HG03575 (cell line): ENCODE results near the gene TMEM139.

Source experiments
- ATAC-seq: cut with Tn5 transposase; IDR thresholded peaks from one replicate; pipeline ENCODE4 v1.9.1; 2021; ENCODE audit not compliant: unreplicated experiment, insufficient number of reproducible peaks, low FRiP score; ENCODE audit errors: extremely low read depth

TMEM139 gene

DNA sequence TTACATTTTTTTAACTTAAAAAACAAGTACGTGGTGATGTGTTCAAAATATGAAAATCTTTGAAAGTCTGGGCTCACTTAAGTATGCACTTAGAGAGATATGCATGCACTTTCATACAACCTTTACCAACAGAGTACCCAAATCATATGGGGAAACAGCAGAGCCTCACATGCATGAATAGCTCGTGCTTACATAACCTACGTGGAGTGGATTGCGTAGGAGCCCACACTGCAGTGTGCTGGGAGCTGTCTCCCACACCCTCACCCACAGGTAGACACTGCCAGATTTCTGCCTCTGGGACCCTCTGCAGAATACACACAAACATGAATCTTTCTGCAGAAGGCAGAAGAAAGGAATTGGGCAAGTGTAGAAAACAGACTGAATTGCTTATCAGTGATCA, 31.7 kb downstream of the TMEM139 start:
- no peak for ATAC-seq

DNA sequence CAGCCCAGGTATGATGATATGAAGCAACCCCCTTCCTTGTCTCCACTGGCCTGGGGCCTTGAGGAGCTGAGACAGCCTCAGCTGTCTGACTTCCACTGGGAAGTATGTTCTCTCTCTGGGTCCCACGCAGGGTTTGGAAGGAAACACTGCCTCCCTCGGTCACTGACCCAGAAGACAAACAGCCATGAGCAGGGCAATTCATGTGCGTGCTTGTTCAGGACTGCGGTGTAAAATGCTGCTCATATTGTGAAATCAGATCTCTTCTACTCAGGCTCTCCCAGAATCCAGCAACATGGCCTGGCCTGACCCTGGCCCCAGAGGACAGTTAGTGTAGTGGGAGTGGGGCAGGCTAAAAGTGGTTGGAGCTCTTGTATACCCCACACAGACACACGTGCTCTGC, 33.9 kb downstream of the TMEM139 start:
- ATAC-seq = no peak

DNA sequence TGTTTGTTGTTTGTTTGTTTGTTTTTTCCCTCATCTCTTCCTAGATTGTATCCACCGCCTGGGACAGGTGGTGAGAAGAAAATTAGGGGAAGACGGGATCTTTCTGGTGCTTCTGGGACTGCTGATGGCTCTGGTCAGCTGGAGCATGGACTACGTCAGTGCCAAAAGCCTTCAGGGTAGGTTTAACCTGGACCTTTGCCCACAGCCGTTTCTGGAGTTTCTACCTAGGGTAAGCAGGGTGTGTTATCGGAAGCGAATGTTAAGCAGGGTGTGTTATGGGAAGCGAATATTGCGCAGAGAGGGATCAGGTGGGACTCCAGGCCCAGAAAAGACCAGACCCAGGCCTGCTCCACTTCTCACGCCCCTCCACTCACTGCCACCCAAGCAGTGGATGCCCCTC, 35.9 kb downstream of the TMEM139 start:
- no peak for ATAC-seq

DNA sequence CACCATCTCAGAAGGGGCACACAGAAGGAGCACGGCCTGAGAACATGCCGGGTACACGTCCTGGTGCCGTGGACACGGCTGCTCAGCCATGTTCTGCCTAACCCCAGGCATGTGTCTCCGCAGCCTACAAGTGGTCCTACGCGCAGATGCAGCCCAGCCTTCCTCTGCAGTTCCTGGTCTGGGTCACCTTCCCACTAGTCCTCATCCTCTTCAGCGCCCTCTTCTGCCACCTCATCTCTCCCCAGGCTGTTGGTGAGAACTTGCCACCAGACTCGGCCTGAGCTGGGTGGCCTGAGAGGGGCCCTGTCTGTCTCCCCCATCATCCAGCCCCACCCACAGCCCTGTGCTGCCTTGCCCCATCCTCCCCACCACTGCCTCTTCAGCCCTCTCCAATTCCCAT, 36.5 kb downstream of the TMEM139 start:
- ATAC-seq = no peak

DNA sequence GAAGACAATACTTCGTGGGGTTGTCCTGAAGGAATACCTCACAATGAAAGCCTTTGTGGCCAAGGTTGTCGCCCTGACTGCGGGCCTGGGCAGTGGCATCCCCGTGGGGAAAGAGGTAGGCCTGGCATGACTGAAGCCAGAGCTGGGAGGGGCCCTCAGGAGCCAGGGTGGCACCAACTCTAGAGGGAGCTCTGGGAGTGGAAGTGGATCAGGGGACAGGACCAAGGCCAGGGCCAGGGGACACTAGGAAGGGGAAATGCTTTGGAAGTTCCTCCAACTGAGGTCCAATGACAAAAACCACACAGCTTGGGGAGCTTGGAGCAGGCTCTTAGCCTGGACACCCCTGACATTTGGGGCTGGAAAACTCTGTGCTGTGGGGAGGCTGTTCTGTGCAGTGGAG, 37.0 kb downstream of the TMEM139 start:
- ATAC-seq = no peak

GRCh38 chr7:143322760-143323633, 38.2 kb downstream of the TMEM139 start:
- no peak for ATAC-seq

DNA sequence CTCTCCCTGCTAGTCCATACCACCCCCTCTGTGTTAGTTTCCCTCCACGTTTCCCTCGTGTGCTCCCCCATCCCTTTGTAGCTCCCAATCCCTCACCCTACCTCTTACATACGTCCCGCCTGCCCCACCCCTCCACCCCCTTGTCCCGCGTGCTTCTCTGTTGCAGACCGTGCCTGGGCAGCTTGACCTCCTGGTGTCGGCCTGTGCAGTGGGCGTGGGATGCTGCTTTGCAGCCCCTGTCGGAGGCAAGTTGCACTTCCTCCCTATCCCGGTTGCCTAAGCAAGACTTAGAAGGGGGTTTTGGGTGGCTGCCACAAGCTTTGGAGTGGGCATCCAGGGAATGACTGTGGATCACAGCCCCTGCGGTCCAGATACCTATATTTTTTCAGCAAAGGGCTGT, 38.9 kb downstream of the TMEM139 start:
- ATAC-seq = no peak

- ATAC-seq = no peak
Observed at GRCh38 chr7:143325240-143325639, 40.5 kb downstream of the TMEM139 start.

GRCh38 chr7:143327903-143328302, 43.1 kb downstream of the TMEM139 start:
- ATAC-seq = peak; percentile 44

GRCh38 chr7:143329471-143330170, 44.9 kb downstream of the TMEM139 start:
- no peak for ATAC-seq

GRCh38 chr7:143331179-143331801, 46.5 kb downstream of the TMEM139 start:
- no peak for ATAC-seq

DNA sequence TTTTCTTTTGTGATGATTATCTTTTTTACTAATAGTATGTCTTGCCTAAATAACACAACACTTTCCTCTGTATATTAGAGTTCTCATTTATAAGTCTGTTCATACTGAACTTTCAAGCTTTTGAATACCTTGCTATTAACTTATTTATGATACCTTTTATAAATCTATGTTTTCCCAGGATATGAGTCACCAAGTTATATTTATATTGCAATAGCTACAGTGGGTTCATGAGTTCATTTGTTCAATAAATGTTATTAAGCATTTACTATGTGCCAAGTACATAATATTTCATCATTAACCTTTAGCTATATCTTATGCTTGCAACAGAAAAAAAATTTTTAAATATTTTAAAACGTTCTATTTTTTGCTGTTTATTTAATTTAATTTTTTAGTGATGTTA, 49.5 kb downstream of the TMEM139 start:
- ATAC-seq = no peak

DNA sequence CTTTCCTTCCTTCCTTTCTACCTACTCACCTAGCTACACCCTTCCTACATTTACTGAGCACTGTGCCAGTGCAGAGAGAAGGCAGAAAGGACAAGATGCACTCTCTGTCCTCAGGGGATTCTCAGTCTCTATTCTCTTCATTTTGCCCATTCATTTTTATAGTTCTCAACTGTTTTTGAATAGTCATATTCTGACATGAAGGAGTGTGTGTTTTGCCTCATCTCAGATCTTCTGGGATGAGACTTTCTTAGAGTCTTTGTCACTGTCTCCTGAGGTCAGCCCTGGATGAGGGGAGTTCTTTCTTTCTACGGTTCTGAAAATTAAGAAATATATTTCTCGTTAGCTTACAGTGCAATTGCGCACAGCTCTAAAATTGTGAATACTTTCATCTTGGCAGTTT, 52.5 kb downstream of the TMEM139 start:
- no peak for ATAC-seq
